Astrocyte (in vitro differentiated cells and primary cell): Measurements from ENCODE around the gene PDXK. TPM values are rescaled to one million over a fixed set of nuclear protein-coding genes. Genes with fewer than 3 reads are reported as not detected.

Source experiments
- DNase-seq: peaks from one replicate; pipeline ENCODE4 v3.0.0-alpha.2; 2010; ENCODE audit warnings: low read depth
- FAIRE-seq: peaks from 2 replicates; lab custom pipeline; 2011; peaks lifted over from hg19 to GRCh38; lab: Jason Lieb, UNC
- H2AFZ ChIP-seq: 2 replicates; pipeline ENCODE4 v1.6.0; 2012; ENCODE audit warnings: low read depth, low read length, inconsistent platforms
- H3K27ac ChIP-seq: 2 replicates; pipeline ENCODE4 v1.5.1; 2011; ENCODE audit warnings: low read depth, low read length, inconsistent platforms
- H3K27me3 ChIP-seq: 2 replicates; pipeline ENCODE4 v1.6.0; 2011; ENCODE audit warnings: low read length, inconsistent platforms; ENCODE audit not compliant: insufficient read depth
- H3K36me3 ChIP-seq: 2 replicates; pipeline ENCODE4 v1.5.1; 2011; ENCODE audit warnings: low read length, inconsistent platforms; ENCODE audit not compliant: insufficient read depth
- H3K4me1 ChIP-seq: 2 replicates; pipeline ENCODE4 v1.5.1; 2011; ENCODE audit warnings: low read length, inconsistent platforms; ENCODE audit not compliant: insufficient read depth
- H3K4me2 ChIP-seq: 2 replicates; pipeline ENCODE4 v1.6.0; 2012; ENCODE audit warnings: low read length, inconsistent platforms
- H3K4me3 ChIP-seq: 2 replicates; pipeline ENCODE4 v1.5.1; 2011; ENCODE audit warnings: low read depth, mild to moderate bottlenecking, low read length, inconsistent platforms; ENCODE audit not compliant: insufficient read depth
- H3K79me2 ChIP-seq: 2 replicates; pipeline ENCODE4 v1.6.0; 2012; ENCODE audit warnings: mild to moderate bottlenecking, low read length, inconsistent platforms; ENCODE audit not compliant: insufficient read depth
- H3K9ac ChIP-seq: 2 replicates; pipeline ENCODE4 v1.6.0; 2012; ENCODE audit warnings: mild to moderate bottlenecking, low read length, inconsistent platforms
- H3K9me3 ChIP-seq: 2 replicates; pipeline ENCODE4 v1.5.1; 2012; ENCODE audit warnings: low read depth, mild to moderate bottlenecking, low read length, inconsistent platforms; ENCODE audit not compliant: insufficient read depth
- H4K20me1 ChIP-seq: 2 replicates; pipeline ENCODE4 v1.6.0; 2012; ENCODE audit warnings: low read length, inconsistent platforms; ENCODE audit not compliant: insufficient read depth
- H3K27ac Mint-ChIP-seq: one replicate; pipeline ENCODE4 v1.8.0; 2021; ENCODE audit warnings: mild to moderate bottlenecking, mixed read lengths; ENCODE audit not compliant: unreplicated experiment
- H3K27me3 Mint-ChIP-seq: one replicate; pipeline ENCODE4 v1.8.0; 2021; ENCODE audit warnings: low read depth, mixed read lengths; ENCODE audit not compliant: unreplicated experiment
- H3K36me3 Mint-ChIP-seq: one replicate; pipeline ENCODE4 v1.8.0; 2021; ENCODE audit warnings: low read depth, mixed read lengths; ENCODE audit not compliant: unreplicated experiment
- H3K4me1 Mint-ChIP-seq: one replicate; pipeline ENCODE4 v1.8.0; 2021; ENCODE audit warnings: low read depth, mixed read lengths; ENCODE audit not compliant: unreplicated experiment
- H3K4me3 Mint-ChIP-seq: one replicate; pipeline ENCODE4 v1.8.0; 2021; ENCODE audit warnings: mild to moderate bottlenecking, moderate library complexity, mixed read lengths; ENCODE audit not compliant: unreplicated experiment
- H3K9me3 Mint-ChIP-seq: one replicate; pipeline ENCODE4 v1.8.0; 2021; ENCODE audit warnings: mild to moderate bottlenecking, mixed read lengths; ENCODE audit not compliant: unreplicated experiment
- EZH2 ChIP-seq: IDR thresholded peaks from 2 replicates; pipeline ENCODE4 v1.6.1; 2012; ENCODE audit warnings: mild to moderate bottlenecking, low read length, inconsistent platforms; ENCODE audit not compliant: insufficient read depth
- total RNA-seq: library from RNA; stranded (reverse); gene quantifications from 2 replicates; pipeline ENCODE4 v1.2.1, GENCODE V29; 2021
- TF ChIP-seq, protein P1 (sequence below): IDR thresholded peaks from 2 replicates; pipeline ENCODE4 v1.5.1; 2011; ENCODE audit warnings: low read depth, mild to moderate bottlenecking, inconsistent platforms, low read length, moderate library complexity; ENCODE audit not compliant: insufficient read depth

Gene PDXK
- total RNA-seq, 1 donor from 2014 or later = 180 TPM

DNA sequence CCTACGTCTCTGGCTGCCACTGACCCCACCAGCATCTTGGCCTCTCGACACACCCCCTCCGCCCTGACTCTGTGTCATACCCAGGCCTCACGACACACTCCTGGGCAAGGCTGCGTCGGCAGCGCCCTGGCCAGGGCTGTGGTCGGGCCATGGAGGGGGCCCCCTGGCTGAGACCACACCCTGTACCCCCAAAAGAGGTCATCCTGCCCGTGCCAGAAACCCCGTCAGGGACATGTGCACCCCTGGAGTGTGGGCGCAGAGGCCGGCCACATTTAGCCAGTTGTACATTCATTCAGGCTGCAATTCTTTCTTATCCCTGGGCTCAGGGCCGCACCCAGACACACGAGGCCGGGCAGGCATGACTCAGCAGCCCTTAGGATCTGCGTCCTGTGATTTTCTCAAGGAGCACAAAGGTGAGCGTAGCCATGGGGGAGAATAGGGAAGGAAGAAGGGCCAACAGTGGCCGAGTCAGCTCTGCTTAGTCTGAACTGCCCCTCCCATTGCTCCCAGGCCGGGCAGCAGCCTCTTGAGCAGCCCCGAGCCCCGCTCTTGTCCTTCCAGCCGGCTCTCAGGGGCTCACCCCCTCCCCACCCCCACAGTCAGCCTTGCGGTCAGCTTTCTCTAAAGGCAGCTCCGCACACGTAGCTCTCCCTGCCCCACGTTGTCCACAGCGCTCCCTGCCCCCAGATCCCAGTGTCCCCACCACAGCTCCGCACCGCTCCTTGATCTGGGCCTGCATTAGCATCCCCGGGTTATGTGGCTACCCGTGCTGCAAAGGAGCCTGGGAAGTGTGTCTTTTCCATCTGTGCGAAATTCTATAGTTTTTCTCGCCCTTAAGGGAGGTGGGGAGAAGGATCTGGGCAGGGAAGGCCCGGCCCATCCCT lies 49.3 kb downstream of the PDXK start:
- H3K79me2 ChIP-seq = no peaks in the 10 kb centered on the region
- Mint-ChIP-seq H3K27me3 (no peaks in the 10 kb centered on the region), H3K4me3 (no peak overlapping the region), H3K9me3 (no peaks in the 10 kb centered on the region), H3K27ac (peak overlapping the region; percentile 80), H3K36me3 (peaks cover 5% of the 10 kb centered on the region), H3K4me1 (peaks cover 21% of the 10 kb centered on the region)
- H3K27me3 ChIP-seq = no peaks in the 10 kb centered on the region
- H3K9ac ChIP-seq = peak overlapping the region; percentile 70
- H3K4me2 ChIP-seq = peak overlapping the region; percentile 34
- H2AFZ ChIP-seq = peak overlapping the region; percentile 85
- no peaks in the 10 kb centered on the region for H3K36me3 ChIP-seq
- no peak overlapping the region for H3K4me3 ChIP-seq
- TF ChIP-seq, protein P1, sequence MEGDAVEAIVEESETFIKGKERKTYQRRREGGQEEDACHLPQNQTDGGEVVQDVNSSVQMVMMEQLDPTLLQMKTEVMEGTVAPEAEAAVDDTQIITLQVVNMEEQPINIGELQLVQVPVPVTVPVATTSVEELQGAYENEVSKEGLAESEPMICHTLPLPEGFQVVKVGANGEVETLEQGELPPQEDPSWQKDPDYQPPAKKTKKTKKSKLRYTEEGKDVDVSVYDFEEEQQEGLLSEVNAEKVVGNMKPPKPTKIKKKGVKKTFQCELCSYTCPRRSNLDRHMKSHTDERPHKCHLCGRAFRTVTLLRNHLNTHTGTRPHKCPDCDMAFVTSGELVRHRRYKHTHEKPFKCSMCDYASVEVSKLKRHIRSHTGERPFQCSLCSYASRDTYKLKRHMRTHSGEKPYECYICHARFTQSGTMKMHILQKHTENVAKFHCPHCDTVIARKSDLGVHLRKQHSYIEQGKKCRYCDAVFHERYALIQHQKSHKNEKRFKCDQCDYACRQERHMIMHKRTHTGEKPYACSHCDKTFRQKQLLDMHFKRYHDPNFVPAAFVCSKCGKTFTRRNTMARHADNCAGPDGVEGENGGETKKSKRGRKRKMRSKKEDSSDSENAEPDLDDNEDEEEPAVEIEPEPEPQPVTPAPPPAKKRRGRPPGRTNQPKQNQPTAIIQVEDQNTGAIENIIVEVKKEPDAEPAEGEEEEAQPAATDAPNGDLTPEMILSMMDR = no peak
- TF ChIP-seq EZH2 = no peak
- H3K27ac ChIP-seq = peak overlapping the region; percentile 72
- H3K4me1 ChIP-seq = peaks cover 19% of the 10 kb centered on the region
- H4K20me1 ChIP-seq = no peaks in the 10 kb centered on the region
- no peak for FAIRE-seq
- no peaks in the 10 kb centered on the region for H3K9me3 ChIP-seq
- peak; percentile 87 for DNase-seq

DNA sequence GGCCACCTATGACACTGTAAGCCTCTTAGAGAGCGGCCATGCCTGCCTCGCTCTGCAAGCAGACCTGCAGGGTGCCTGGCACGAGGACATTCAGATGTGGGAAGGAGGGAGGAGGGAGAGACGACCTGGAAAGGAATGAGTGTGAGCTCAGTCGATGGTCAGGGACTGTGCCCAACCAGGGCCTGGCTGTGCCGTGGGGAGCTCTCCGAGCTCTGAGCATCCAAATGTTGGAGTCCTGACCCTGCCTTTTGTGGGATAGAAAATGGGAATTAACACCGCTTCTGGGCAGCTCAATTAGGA lies 49.9 kb downstream of the PDXK start:
- FAIRE-seq (no peak), DNase-seq (no peak)
- H3K27me3 Mint-ChIP-seq = no peaks in the 10 kb centered on the region
- Histone ChIP-seq H2AFZ (peak overlapping the region; percentile 85), H3K4me1 (peaks cover 19% of the 10 kb centered on the region), H3K9me3 (no peaks in the 10 kb centered on the region), H3K79me2 (no peaks in the 10 kb centered on the region), H3K9ac (peak overlapping the region; percentile 70), H3K36me3 (no peaks in the 10 kb centered on the region), H3K27ac (peak overlapping the region; percentile 72), H3K4me3 (no peak overlapping the region), H4K20me1 (no peaks in the 10 kb centered on the region), H3K4me2 (no peak overlapping the region), H3K27me3 (no peaks in the 10 kb centered on the region)
- no peak overlapping the region for H3K4me3 Mint-ChIP-seq
- peaks cover 2% of the 10 kb centered on the region for H3K36me3 Mint-ChIP-seq
- no peaks in the 10 kb centered on the region for H3K9me3 Mint-ChIP-seq
- TF ChIP-seq, protein P1 = no peak
- no peak for TF ChIP-seq EZH2
- H3K4me1 Mint-ChIP-seq = peaks cover 21% of the 10 kb centered on the region
- H3K27ac Mint-ChIP-seq = peak overlapping the region; percentile 80
